ENCODE data around the gene GIPC1.
"Not testable (repeated sequence)": the region's sequence is repeated elsewhere in the genome, so short reads cannot be mapped to it uniquely, and the experiment has no call there.

GIPC1 gene

GRCh38 chr19:14467391-14467790 is 28.5 kb downstream of the GIPC1 start:
- DNase-seq, result no peak

- DNase-seq, result no peak
Measured at GRCh38 chr19:14463747-14464146, 32.2 kb downstream of the GIPC1 start.

- DNase-seq, result not testable (repeated sequence)
Measured at GRCh38 chr19:14462401-14462800, 33.5 kb downstream of the GIPC1 start.

GRCh38 chr19:14460935-14461334 is 35.0 kb downstream of the GIPC1 start:
- no peak for DNase-seq

- DNase-seq, result no peak
Measured at GRCh38 chr19:14459703-14460102, 36.2 kb downstream of the GIPC1 start.

GRCh38 chr19:14452303-14452702 is 43.6 kb downstream of the GIPC1 start:
- DNase-seq, result not testable (repeated sequence)

GRCh38 chr19:14450876-14451275 is 45.1 kb downstream of the GIPC1 start:
- no peak for DNase-seq

- DNase-seq, result no peak
Measured at GRCh38 chr19:14450168-14450874, 45.6 kb downstream of the GIPC1 start.

GRCh38 chr19:14449321-14449720 is 46.6 kb downstream of the GIPC1 start:
- DNase-seq, result no peak

- no peak for DNase-seq
Measured at GRCh38 chr19:14446336-14447036, 49.4 kb downstream of the GIPC1 start.

GRCh38 chr19:14443632-14444216 is 52.2 kb downstream of the GIPC1 start:
- no peak for DNase-seq

- DNase-seq, result no peak
Measured at GRCh38 chr19:14442891-14443631, 52.9 kb downstream of the GIPC1 start.

- DNase-seq, result no peak
Measured at GRCh38 chr19:14441041-14441938, 54.6 kb downstream of the GIPC1 start.

- peak; percentile 90 for DNase-seq
Measured at GRCh38 chr19:14440049-14440448, 55.9 kb downstream of the GIPC1 start.

- DNase-seq, result peak; percentile 53
Measured at GRCh38 chr19:14439014-14439413, 56.9 kb downstream of the GIPC1 start.

GRCh38 chr19:14437578-14438140 is 58.3 kb downstream of the GIPC1 start:
- DNase-seq, result no peak

- no peak for DNase-seq
Measured at GRCh38 chr19:14435320-14436050, 60.4 kb downstream of the GIPC1 start.

- peak; percentile 12 for DNase-seq
Measured at GRCh38 chr19:14434543-14435319, 61.2 kb downstream of the GIPC1 start.

GRCh38 chr19:14433554-14434501 is 62.1 kb downstream of the GIPC1 start:
- no peak for DNase-seq

All from KG1 (cell line).